GM13976 (cell line): ENCODE results near the gene CPAMD8.

Experiments used
- DNase-seq: peaks from one replicate; pipeline ENCODE4 v3.0.0; 2012; ENCODE audit warnings: low spot score
- CTCF ChIP-seq: IDR thresholded peaks from 2 replicates; pipeline ENCODE4 v1.5.1; 2012; ENCODE audit warnings: borderline replicate concordance, mild to moderate bottlenecking; ENCODE audit not compliant: insufficient read depth; ENCODE audit errors: extremely low read depth, missing control alignments, control extremely low read depth
- in situ Hi-C: fragments of 300-500 bp; cut with MboI; formaldehyde crosslinking; loops from one replicate; pipeline ENCODE4 v1.12.0; 2022; ENCODE audit warnings: low sequenced_read_pairs, mixed read lengths, inconsistent platforms; ENCODE audit not compliant: unreplicated experiment

CPAMD8 gene

GRCh38 chr19:16867211-16867610 lies 159.4 kb downstream of the CPAMD8 start:
- in situ Hi-C loops, result no loop called here
- TF ChIP-seq CTCF, result no peak
- no peak for DNase-seq

GRCh38 chr19:16862826-16863415 lies 163.7 kb downstream of the CPAMD8 start:
- DNase-seq, result peak; percentile 51
- in situ Hi-C loops, result no loop called here
- TF ChIP-seq CTCF, result no peak

- no peak for DNase-seq
- no peak for TF ChIP-seq CTCF
- in situ Hi-C loops, result no loop called here
Observed at GRCh38 chr19:16861834-16862233, 164.8 kb downstream of the CPAMD8 start.

GRCh38 chr19:16861011-16861410 lies 165.6 kb downstream of the CPAMD8 start:
- TF ChIP-seq CTCF, result no peak
- no peak for DNase-seq
- in situ Hi-C loops, result no loop called here

GRCh38 chr19:16860118-16860517 lies 166.5 kb downstream of the CPAMD8 start:
- TF ChIP-seq CTCF, result no peak
- in situ Hi-C loops, result no loop called here
- DNase-seq, result no peak

GRCh38 chr19:16859626-16860025 lies 167.0 kb downstream of the CPAMD8 start:
- in situ Hi-C loops, result no loop called here
- TF ChIP-seq CTCF, result no peak
- no peak for DNase-seq
